C4-2B (cell line): ENCODE measurements around the gene OSBP2.

Experiments
- ZFX ChIP-seq: fragments of 450-650 bp; IDR thresholded peaks from 2 replicates; pipeline ENCODE4 v1.6.1; 2017
- TF ChIP-seq, protein P1 (sequence below): fragments of 450-650 bp; conservative IDR thresholded peaks from 2 replicates; pipeline ENCODE4 v1.5.1; 2017; ENCODE audit warnings: mild to moderate bottlenecking

DNA sequence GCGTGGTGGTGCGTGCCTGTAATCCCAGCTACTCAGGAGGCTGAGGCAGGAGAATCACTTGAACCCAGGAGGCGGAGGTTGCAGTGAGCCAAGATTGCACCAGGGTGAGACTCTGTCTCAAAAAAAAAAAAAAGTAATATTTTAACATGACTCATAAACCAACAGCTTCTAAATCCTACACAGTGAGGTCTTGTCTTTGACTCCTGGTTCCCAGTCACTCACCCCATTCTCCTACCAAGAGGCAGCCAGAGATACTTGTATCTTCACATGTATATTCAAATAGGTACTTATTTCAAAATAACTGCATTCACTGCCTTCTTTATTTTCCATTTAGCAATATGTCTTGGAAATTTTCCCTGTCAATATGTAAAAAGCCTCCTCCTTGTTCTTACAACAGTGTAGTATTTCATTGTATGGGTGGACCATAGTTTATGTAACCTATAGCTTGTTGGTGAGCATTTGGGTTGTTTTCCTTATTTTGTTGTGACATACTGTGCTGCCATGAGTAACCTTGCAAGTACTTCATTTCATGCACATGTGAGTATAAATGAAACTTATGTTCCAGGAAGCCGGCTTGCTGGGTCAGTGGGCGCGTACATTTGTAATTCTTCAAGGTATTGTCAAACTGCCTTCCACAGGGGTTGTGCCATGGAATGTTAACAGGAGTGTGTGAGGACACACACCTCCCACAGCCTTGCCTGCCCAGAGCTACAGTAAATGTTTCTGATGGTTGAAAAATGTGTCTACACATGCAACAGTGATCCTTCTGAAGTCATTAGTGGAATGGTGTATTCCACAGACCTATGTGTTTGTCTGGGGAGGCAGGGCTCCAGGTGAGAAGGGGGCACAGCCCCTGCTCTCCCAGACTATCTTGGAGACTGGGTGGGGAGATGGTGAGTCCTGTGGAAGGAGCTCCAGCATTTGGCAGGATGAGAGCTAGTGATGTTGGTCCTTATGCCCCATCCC is 47.9 kb downstream of the OSBP2 start:
- TF ChIP-seq, protein P1, sequence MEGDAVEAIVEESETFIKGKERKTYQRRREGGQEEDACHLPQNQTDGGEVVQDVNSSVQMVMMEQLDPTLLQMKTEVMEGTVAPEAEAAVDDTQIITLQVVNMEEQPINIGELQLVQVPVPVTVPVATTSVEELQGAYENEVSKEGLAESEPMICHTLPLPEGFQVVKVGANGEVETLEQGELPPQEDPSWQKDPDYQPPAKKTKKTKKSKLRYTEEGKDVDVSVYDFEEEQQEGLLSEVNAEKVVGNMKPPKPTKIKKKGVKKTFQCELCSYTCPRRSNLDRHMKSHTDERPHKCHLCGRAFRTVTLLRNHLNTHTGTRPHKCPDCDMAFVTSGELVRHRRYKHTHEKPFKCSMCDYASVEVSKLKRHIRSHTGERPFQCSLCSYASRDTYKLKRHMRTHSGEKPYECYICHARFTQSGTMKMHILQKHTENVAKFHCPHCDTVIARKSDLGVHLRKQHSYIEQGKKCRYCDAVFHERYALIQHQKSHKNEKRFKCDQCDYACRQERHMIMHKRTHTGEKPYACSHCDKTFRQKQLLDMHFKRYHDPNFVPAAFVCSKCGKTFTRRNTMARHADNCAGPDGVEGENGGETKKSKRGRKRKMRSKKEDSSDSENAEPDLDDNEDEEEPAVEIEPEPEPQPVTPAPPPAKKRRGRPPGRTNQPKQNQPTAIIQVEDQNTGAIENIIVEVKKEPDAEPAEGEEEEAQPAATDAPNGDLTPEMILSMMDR = no peak
- TF ChIP-seq ZFX = no peak
